ENCODE data around the gene IKBIP.

Gene IKBIP

DNA sequence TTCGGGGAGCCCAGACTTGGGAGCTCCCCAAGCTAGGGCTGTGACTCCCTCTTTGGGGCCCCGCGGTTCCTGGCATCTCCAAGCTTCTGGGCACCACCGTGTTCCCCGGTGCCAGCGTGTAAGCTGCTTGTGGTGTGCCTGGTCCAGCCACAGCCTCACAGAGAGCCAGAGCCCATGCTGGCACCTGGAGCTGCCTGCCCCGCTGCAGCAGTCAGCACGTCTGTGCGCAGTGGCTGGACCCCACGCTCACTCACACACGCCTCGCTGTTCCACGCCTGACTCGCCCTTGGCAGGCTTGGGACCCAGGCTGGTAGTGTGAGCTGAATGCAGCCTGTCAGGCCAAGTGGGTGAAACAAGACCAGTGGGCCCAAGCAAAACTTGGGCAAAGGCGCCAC, 35.0 kb upstream of the IKBIP start:
- Histone ChIP-seq H3K4me3 (replicated peaks; ENCODE audit: insufficient read depth, low read length) (no peak overlapping the region), H3K27me3 (ENCODE audit: insufficient read depth, poor library complexity, severe bottlenecking) (no peaks in the 10 kb centered on the region), H3K27ac (replicated peaks) (no peak overlapping the region)
- TF ChIP-seq GABPA (IDR thresholded peaks at IDR 0.05; ENCODE audit: low read depth) = no peak
- no peak for TF ChIP-seq POLR2AphosphoS5 (IDR thresholded peaks at IDR 0.05; ENCODE audit: low read depth)
- TF ChIP-seq REST (IDR thresholded peaks at IDR 0.05; ENCODE audit: insufficient replicate concordance, low read depth) = no peak
- no peak for DNase-seq (ENCODE audit: low read depth in 1 of 2, low spot score in 1 of 2)

DNA sequence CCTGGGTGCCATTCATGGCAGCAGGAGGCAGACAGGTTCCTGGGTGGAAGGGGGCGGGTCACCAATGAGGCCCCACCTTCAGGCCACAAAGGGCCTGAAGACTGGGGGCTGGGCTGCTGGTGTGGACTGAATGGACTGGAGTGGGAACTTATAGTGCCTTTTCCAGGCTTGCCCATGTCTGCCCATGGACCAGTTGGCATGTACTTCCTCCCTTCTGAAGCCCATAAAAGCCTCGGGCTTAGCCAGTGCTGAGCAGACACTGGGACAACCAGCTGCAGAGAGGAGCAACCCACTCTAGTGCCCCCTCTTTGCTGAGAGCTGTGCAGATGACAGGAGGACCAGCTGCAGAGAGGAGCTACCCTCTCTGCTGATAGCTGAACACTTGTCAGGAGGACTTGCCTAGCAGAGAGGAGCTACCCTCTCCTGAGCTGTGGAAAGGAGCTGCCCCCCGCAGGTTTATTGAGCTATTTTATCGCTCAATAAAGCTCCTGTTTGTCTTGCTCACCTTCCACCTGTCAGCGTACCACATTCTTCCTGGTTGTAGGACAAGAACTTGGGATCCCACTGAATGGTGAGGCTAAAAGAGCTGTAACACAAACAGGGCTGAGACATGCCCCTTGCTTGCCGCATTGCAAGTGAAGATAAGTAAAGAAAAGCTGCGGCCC, 34.5 kb upstream of the IKBIP start:
- DNase-seq (ENCODE audit: low read depth in 1 of 2, low spot score in 1 of 2) = no peak
- H3K27ac ChIP-seq (replicated peaks) = no peak overlapping the region
- no peaks in the 10 kb centered on the region for H3K27me3 ChIP-seq (ENCODE audit: insufficient read depth, poor library complexity, severe bottlenecking)
- TF ChIP-seq GABPA (IDR thresholded peaks at IDR 0.05; ENCODE audit: low read depth) (no peak), POLR2AphosphoS5 (IDR thresholded peaks at IDR 0.05; ENCODE audit: low read depth) (no peak), SPI1 (IDR thresholded peaks at IDR 0.05; ENCODE audit: borderline replicate concordance, low read depth) (no peak), CTCF (IDR thresholded peaks at IDR 0.05; ENCODE audit: insufficient read depth, low read length) (no peak), REST (IDR thresholded peaks at IDR 0.05; ENCODE audit: insufficient replicate concordance, low read depth) (no peak)
- no peak overlapping the region for H3K4me3 ChIP-seq (replicated peaks; ENCODE audit: insufficient read depth, low read length)

GRCh38 chr12:98678236-98678945, 33.8 kb upstream of the IKBIP start:
- Histone ChIP-seq H3K27ac (replicated peaks) (no peak overlapping the region), H3K4me3 (replicated peaks; ENCODE audit: insufficient read depth, low read length) (no peak overlapping the region), H3K27me3 (ENCODE audit: insufficient read depth, poor library complexity, severe bottlenecking) (no peaks in the 10 kb centered on the region)
- no peak for DNase-seq (ENCODE audit: low read depth in 1 of 2, low spot score in 1 of 2)
- no peak for TF ChIP-seq CTCF (IDR thresholded peaks at IDR 0.05; ENCODE audit: insufficient read depth, low read length)
- TF ChIP-seq REST (IDR thresholded peaks at IDR 0.05; ENCODE audit: insufficient replicate concordance, low read depth) = no peak
- TF ChIP-seq GABPA (IDR thresholded peaks at IDR 0.05; ENCODE audit: low read depth) = no peak
- TF ChIP-seq SPI1 (IDR thresholded peaks at IDR 0.05; ENCODE audit: borderline replicate concordance, low read depth) = no peak
- TF ChIP-seq POLR2AphosphoS5 (IDR thresholded peaks at IDR 0.05; ENCODE audit: low read depth) = no peak

Measured in HL-60 (cell line).